ENCODE measurements around the gene KNDC1.

DNA sequence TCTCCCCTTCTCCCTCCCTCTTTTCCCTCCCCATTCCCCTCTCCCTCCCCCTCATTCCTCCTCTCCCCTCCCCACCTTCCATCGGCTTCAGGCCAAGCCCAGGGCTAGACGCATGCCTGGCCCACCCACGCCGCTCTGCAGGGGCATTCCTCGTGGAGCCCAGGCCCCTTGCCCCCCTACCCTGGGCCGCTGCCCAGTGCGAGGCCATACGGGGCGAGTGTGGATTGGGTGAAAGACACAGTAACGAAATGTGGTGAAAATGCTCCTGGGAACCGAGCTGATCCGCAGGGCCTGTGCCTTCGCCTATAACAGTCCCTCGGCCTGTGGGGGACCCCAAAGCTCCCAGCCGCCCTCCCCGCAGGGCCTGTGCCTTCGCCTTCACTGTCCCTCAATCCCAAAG lies 44.0 kb upstream of the KNDC1 start:
- TF ChIP-seq SIN3A (IDR thresholded peaks at IDR 0.05; ENCODE audit: borderline replicate concordance, insufficient read depth, low read length) (no peak), FOXP2 (optimal IDR thresholded peaks at IDR 0.05; ENCODE audit: borderline replicate concordance, extremely low read depth, extremely low read length, insufficient read depth) (no peak), REST (IDR thresholded peaks at IDR 0.05; ENCODE audit: insufficient read depth in 1 of 2, low read depth in 2 of 2, low read length in 2 of 2) (no peak), TAF1 (IDR thresholded peaks at IDR 0.05; ENCODE audit: borderline replicate concordance, insufficient read depth, low read length) (no peak)
